HAP-1 (cell line): Measurements from ENCODE around the gene JDP2.

Experiments used
- DNase-seq, 2 experiments: peaks; one replicate each; pipeline ENCODE4 v3.0.0-alpha.2; 2016 to 2020; ENCODE audit warnings: low spot score in 2 of 2
- H3K27me3 ChIP-seq: fragments of 250-450 bp; sonication (Bioruptor Pico); 2 replicates; pipeline ENCODE4 v1.5.1; 2020; ENCODE audit warnings: low read depth, mild to moderate bottlenecking, moderate library complexity
- H3K36me3 ChIP-seq: fragments of 250-450 bp; sonication (Bioruptor Pico); replicated peaks from 2 replicates; pipeline ENCODE4 v1.5.1; 2020; ENCODE audit warnings: mild to moderate bottlenecking
- H3K4me1 ChIP-seq: fragments of 250-450 bp; sonication (Bioruptor Pico); 2 replicates; pipeline ENCODE4 v1.5.1; 2020; ENCODE audit warnings: mild to moderate bottlenecking
- H3K4me3 ChIP-seq: fragments of 250-450 bp; sonication (Bioruptor Pico); 2 replicates; pipeline ENCODE4 v1.5.1; 2020; ENCODE audit warnings: mild to moderate bottlenecking, moderate library complexity
- H3K9me3 ChIP-seq: fragments of 250-450 bp; sonication (Bioruptor Pico); 2 replicates; pipeline ENCODE4 v1.5.1; 2020; ENCODE audit warnings: mild to moderate bottlenecking, moderate library complexity
- in situ Hi-C: fragments of 300-500 bp; cut with MboI; formaldehyde crosslinking; loops from 3 replicates; pipeline ENCODE4 v1.14.3; 2020; ENCODE audit warnings: low sequenced_read_pairs, inconsistent platforms, mixed read lengths

Gene JDP2

DNA sequence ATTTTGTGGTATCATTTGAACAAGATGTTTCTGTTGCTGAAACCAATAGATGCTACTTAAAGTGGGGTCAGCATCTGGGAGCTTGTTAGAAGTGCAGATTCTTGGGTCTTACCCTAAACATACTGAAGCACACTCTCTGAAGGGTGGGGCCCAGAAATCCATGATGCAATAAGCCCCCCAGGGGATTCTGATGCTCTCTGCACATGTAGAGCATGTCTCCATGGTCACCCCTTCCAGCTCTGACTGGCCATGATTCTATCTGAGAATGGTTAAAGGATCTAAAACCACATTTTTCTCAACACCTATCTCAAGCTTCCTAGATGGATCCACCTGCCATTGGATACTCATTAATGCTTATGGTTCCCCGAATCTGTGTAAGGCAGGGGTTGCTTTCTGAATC lies 20.4 kb downstream of the JDP2 start:
- no peaks in the 10 kb centered on the region for H3K27me3 ChIP-seq
- DNase-seq = no peak
- peaks cover 18% of the 10 kb centered on the region for H3K4me1 ChIP-seq
- peaks cover 44% of the 10 kb centered on the region for H3K36me3 ChIP-seq
- H3K4me3 ChIP-seq = no peak overlapping the region
- in situ Hi-C loops = no loop called here
- no peaks in the 10 kb centered on the region for H3K9me3 ChIP-seq

GRCh38 chr14:75449036-75449435 lies 21.2 kb downstream of the JDP2 start:
- H3K9me3 ChIP-seq = no peaks in the 10 kb centered on the region
- no peak overlapping the region for H3K4me3 ChIP-seq
- H3K36me3 ChIP-seq = peaks cover 44% of the 10 kb centered on the region
- no peak for DNase-seq
- H3K27me3 ChIP-seq = no peaks in the 10 kb centered on the region
- H3K4me1 ChIP-seq = peaks cover 24% of the 10 kb centered on the region
- in situ Hi-C loops = no loop called here

- H3K9me3 ChIP-seq = no peaks in the 10 kb centered on the region
- peaks cover 38% of the 10 kb centered on the region for H3K36me3 ChIP-seq
- H3K4me1 ChIP-seq = peaks cover 24% of the 10 kb centered on the region
- no peaks in the 10 kb centered on the region for H3K27me3 ChIP-seq
- no peak overlapping the region for H3K4me3 ChIP-seq
- DNase-seq = no peak
- in situ Hi-C loops = no loop called here
These were observed 21.9 kb downstream of the JDP2 start for GRCh38 chr14:75449696-75450095.

- no peak for DNase-seq
- Histone ChIP-seq H3K4me3 (no peak overlapping the region), H3K27me3 (no peaks in the 10 kb centered on the region), H3K36me3 (peaks cover 30% of the 10 kb centered on the region), H3K4me1 (peaks cover 24% of the 10 kb centered on the region), H3K9me3 (no peaks in the 10 kb centered on the region)
- in situ Hi-C loops = no loop called here
These were observed 22.8 kb downstream of the JDP2 start for GRCh38 chr14:75450381-75451276.

- H3K4me1 ChIP-seq = peaks cover 24% of the 10 kb centered on the region
- H3K36me3 ChIP-seq = peaks cover 27% of the 10 kb centered on the region
- in situ Hi-C loops = no loop called here
- H3K9me3 ChIP-seq = no peaks in the 10 kb centered on the region
- H3K4me3 ChIP-seq = no peak overlapping the region
- no peak for DNase-seq
- H3K27me3 ChIP-seq = no peaks in the 10 kb centered on the region
These were observed 24.5 kb downstream of the JDP2 start for GRCh38 chr14:75452324-75452723.

- H3K27me3 ChIP-seq = no peaks in the 10 kb centered on the region
- H3K9me3 ChIP-seq = no peaks in the 10 kb centered on the region
- peaks cover 33% of the 10 kb centered on the region for H3K36me3 ChIP-seq
- in situ Hi-C loops = no loop called here
- DNase-seq = peak; percentile 53 to 79
- H3K4me3 ChIP-seq = no peak overlapping the region
- peaks cover 24% of the 10 kb centered on the region for H3K4me1 ChIP-seq
These were observed 25.3 kb downstream of the JDP2 start for GRCh38 chr14:75452900-75453816.

DNA sequence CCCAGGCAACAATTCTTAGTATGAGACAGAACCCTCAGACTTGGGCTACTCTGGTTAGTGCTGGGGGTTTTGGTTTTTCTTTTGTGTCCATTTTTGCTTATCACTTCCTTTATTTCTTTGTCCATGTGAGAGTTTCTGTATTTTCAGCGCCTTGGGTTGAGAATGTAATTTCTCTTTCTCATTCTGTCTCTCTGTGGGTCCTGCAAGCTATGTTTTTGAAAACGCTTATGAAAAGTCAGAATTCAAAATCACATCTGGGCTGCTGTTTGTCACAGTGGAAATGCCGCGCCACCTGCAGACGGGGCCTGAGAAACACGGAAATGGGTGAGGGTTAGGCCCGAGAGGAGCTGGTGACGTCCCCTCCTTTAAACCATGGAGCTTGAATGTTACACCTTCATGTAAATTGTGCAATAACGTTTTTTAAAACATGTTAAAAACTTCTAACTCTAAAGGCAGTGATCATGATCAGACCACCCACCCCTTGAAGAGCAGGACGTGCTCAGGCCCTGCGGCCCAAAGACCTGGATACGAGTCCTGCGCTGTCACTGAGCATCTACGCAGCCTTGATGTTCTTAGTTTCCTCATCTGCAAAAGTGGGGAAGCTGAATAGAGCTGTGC lies 26.1 kb downstream of the JDP2 start:
- no peaks in the 10 kb centered on the region for H3K27me3 ChIP-seq
- no peaks in the 10 kb centered on the region for H3K9me3 ChIP-seq
- DNase-seq = no peak
- H3K4me3 ChIP-seq = no peak overlapping the region
- in situ Hi-C loops = no loop called here
- peaks cover 24% of the 10 kb centered on the region for H3K4me1 ChIP-seq
- H3K36me3 ChIP-seq = peaks cover 32% of the 10 kb centered on the region

- Histone ChIP-seq H3K9me3 (no peaks in the 10 kb centered on the region), H3K4me3 (no peak overlapping the region), H3K27me3 (no peaks in the 10 kb centered on the region), H3K4me1 (peaks cover 18% of the 10 kb centered on the region), H3K36me3 (peaks cover 32% of the 10 kb centered on the region)
- DNase-seq = peak in 1 of 2 experiments; percentile 43
- in situ Hi-C loops = no loop called here
These were observed 27.2 kb downstream of the JDP2 start for GRCh38 chr14:75454963-75455546.

DNA sequence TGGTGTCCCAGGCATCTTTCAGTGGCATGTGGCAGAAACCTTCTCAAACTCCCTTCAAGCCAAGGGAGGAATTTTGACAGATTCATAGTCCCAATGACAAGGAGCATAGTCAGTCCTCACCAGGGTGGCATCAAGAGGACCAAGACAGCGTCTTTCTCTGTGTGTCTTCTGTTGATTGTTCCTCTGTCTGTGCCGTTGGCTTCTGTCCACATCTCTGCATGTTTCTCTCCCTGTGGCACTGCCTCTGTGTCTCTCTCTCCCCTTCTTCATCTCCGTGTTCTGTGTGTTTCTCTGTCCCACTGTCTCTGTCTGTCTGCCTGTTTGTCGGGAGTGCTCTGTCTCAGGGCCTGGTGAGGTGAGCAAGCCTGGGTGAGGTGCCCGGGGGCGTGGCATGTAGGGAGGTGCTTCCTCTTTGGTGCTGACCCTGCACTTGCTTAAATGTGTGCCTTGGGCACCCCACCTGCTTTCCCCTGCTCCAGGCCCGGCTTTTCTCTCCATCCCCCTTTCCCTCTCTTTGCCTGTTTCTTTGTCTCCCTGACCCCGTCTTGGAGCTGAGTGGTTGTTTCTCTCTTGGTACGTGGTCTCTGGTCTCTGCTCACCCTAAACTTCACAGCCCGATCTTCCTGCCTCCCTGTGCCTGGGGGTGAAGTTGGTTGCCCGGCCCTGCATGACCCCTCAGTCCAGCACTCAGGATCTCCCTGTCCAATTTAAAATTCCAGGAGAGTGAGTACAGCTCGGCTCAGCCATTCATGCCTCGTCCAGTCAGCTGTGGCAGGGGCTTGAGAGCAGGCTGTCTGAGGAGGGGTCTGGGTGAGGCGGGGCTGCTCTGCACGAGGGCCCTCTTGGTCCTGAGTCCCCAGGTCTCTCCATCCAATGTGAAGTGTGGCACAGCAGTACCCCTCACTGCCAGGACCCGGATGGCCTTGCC lies 28.5 kb downstream of the JDP2 start:
- H3K4me3 ChIP-seq = no peak overlapping the region
- DNase-seq = no peak
- no peaks in the 10 kb centered on the region for H3K27me3 ChIP-seq
- in situ Hi-C loops = no loop called here
- peaks cover 27% of the 10 kb centered on the region for H3K36me3 ChIP-seq
- H3K4me1 ChIP-seq = peaks cover 18% of the 10 kb centered on the region
- H3K9me3 ChIP-seq = no peaks in the 10 kb centered on the region

- Histone ChIP-seq H3K27me3 (no peaks in the 10 kb centered on the region), H3K36me3 (peaks cover 32% of the 10 kb centered on the region), H3K4me1 (peaks cover 18% of the 10 kb centered on the region), H3K4me3 (no peak overlapping the region), H3K9me3 (no peaks in the 10 kb centered on the region)
- no peak for DNase-seq
- in situ Hi-C loops = no loop called here
These were observed 29.1 kb downstream of the JDP2 start for GRCh38 chr14:75456997-75457335.

DNA sequence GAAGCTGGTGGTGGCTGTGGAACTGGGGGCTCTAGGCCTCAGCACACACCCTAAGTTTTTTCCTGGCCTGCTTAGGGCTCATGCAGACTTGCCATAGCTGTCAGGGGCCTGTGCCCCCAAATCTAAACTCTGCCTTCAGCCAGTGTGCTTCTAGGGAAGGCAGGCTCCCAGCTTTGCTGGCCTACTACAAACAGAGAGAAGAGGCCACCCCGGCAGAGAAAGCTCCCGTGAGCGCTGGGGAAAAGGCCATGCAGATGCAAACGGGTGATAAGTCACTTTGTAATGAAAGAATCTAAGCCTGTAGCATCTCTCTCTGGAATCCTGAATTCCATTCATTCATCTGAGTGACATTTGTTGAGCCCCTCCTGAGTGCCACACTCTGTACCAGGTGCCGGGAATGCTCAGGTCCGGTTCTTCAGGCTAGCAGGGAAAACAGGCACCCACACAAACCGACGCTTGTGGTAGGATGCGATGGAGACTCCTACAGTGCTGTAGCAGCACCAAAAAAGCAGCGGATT lies 29.9 kb downstream of the JDP2 start:
- Histone ChIP-seq H3K4me1 (peaks cover 11% of the 10 kb centered on the region), H3K27me3 (no peaks in the 10 kb centered on the region), H3K9me3 (no peaks in the 10 kb centered on the region), H3K4me3 (no peak overlapping the region), H3K36me3 (peaks cover 38% of the 10 kb centered on the region)
- DNase-seq = no peak
- in situ Hi-C loops = no loop called here

DNA sequence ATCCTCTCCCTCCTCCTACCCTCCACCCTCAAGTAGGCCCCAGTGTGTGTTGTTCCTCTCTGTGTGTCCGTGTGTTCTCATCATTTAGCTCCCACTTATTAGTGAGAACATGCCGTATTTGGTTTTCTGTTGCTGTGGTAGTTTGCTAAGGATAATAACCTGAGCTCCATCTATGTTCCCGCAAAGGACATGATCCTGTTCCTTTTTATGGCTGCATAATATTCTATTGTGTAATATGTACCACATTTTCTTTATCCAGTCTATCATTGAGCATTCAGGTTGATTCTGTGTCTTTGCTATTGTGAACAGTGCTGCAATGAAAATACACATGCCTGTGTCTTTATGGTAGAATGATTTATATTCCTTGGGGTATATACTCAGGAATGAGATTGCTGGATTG lies 30.5 kb downstream of the JDP2 start:
- Histone ChIP-seq H3K4me3 (no peak overlapping the region), H3K36me3 (peaks cover 41% of the 10 kb centered on the region), H3K27me3 (no peaks in the 10 kb centered on the region), H3K4me1 (peaks cover 5% of the 10 kb centered on the region), H3K9me3 (no peaks in the 10 kb centered on the region)
- in situ Hi-C loops = no loop called here
- no peak for DNase-seq
